ENCODE measurements around the gene NPR2. TPM values are rescaled to one million over a fixed set of nuclear protein-coding genes. Genes with fewer than 3 reads are reported as not detected.

NPR2 gene
- total RNA-seq, 1 experiment from 2014 or later = 12.5 TPM

DNA sequence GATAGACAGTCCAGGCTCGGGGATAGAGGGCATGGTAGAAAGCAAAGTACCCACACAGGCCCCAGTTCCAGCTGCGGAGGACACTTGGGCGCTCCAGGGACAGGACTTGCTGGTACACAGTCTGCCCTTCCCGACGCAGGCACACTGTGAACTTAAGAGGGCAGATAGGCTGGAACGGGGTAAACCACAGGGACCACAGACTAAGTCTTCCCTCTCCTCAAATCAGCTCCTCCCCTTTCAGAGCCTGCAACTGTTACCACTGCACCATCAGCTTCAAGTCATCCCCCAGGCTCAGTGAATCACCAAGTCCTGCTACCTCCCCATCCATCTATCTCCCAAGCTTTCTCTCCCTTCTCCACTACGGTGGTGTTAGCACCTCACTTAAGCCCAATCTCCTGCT, 49.7 kb upstream of the NPR2 start:
- H3K4ac ChIP-seq (ENCODE audit: low read depth, low read length) = no peak overlapping the region
- H3K27ac Mint-ChIP-seq = no peak overlapping the region
- H4K8ac ChIP-seq (replicated peaks; ENCODE audit: insufficient read length, low read depth, low read length) = no peak overlapping the region
- no CpG with 5 or more reads among the region's 7 CpGs for WGBS (ENCODE audit: extremely low coverage, insufficient read length, low lambda C conversion rate)
- H4K5ac ChIP-seq (ENCODE audit: insufficient read length, low read depth, low read length) = no peak overlapping the region
- no peak overlapping the region for H2BK20ac ChIP-seq (ENCODE audit: low read depth, low read length, poor library complexity, severe bottlenecking)
- H3K27me3 Mint-ChIP-seq (ENCODE audit: low read depth) = no peaks in the 10 kb centered on the region; the same call in 1 of the 2 replicates
- no peak overlapping the region for H3K27ac ChIP-seq (ENCODE audit: insufficient read length, low read depth, low read length)
- H2BK120ac ChIP-seq (ENCODE audit: low read depth, low read length, poor library complexity, severe bottlenecking) = no peak overlapping the region
- H3K4me3 Mint-ChIP-seq = no peak overlapping the region
- H3K56ac ChIP-seq (ENCODE audit: insufficient read length, low read depth, low read length) = no peak overlapping the region
- no peak overlapping the region for H4K91ac ChIP-seq (ENCODE audit: insufficient read length, low read depth, low read length)
- H3K79me2 ChIP-seq (ENCODE audit: insufficient read depth, low read length) = peaks cover 3% of the 10 kb centered on the region; the same call in 1 of the 2 replicates
- peaks cover 10% of the 10 kb centered on the region in 2 experiments for H3K4me1 Mint-ChIP-seq
- H3K4me2 ChIP-seq (ENCODE audit: insufficient read depth, insufficient read length, low read length) = no peak overlapping the region
- no peaks in the 10 kb centered on the region for H3K9me3 Mint-ChIP-seq
- TF ChIP-seq, protein P1, sequence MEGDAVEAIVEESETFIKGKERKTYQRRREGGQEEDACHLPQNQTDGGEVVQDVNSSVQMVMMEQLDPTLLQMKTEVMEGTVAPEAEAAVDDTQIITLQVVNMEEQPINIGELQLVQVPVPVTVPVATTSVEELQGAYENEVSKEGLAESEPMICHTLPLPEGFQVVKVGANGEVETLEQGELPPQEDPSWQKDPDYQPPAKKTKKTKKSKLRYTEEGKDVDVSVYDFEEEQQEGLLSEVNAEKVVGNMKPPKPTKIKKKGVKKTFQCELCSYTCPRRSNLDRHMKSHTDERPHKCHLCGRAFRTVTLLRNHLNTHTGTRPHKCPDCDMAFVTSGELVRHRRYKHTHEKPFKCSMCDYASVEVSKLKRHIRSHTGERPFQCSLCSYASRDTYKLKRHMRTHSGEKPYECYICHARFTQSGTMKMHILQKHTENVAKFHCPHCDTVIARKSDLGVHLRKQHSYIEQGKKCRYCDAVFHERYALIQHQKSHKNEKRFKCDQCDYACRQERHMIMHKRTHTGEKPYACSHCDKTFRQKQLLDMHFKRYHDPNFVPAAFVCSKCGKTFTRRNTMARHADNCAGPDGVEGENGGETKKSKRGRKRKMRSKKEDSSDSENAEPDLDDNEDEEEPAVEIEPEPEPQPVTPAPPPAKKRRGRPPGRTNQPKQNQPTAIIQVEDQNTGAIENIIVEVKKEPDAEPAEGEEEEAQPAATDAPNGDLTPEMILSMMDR (conservative IDR thresholded peaks at IDR 0.05) = no peak
- no peaks in the 10 kb centered on the region for H3K4me1 ChIP-seq (ENCODE audit: insufficient read depth, low read length)
- H3K9ac ChIP-seq (ENCODE audit: extremely low read depth, insufficient read length, low read length) = no peak overlapping the region
- DNase-seq = no peak
- H3K18ac ChIP-seq (ENCODE audit: insufficient read length, low read depth, low read length) = no peak overlapping the region
- no peaks in the 10 kb centered on the region for H3K27me3 ChIP-seq (ENCODE audit: insufficient read depth, low read length)
- H3K23me2 ChIP-seq (ENCODE audit: insufficient read length, low read depth, low read length, poor library complexity, severe bottlenecking) = peaks cover under 1% of the 10 kb centered on the region
- no peak overlapping the region for H2AK5ac ChIP-seq (ENCODE audit: insufficient read length, low read length)
- no peak overlapping the region for H3K23ac ChIP-seq (ENCODE audit: insufficient read length, low read depth, low read length)
- H3K36me3 Mint-ChIP-seq (ENCODE audit: insufficient read depth in 1 of 3, low read depth in 3 of 3) = peaks cover 46 to 96% (median 90%) of the 10 kb centered on the region in 3 experiments
- no peak overlapping the region for H2AFZ ChIP-seq (ENCODE audit: low read length)
- no peak overlapping the region for H3T11ph ChIP-seq (ENCODE audit: low read length)
- no peak overlapping the region for H2BK15ac ChIP-seq (ENCODE audit: low read depth, low read length)
- H3K79me1 ChIP-seq (ENCODE audit: insufficient read depth, low read depth, low read length, poor library complexity, severe bottlenecking) = peaks cover 3% of the 10 kb centered on the region
- H2BK5ac ChIP-seq (ENCODE audit: insufficient read length, low read length) = no peak overlapping the region
- H4K20me1 ChIP-seq (ENCODE audit: control insufficient read depth, insufficient read depth, insufficient read length) = no peaks in the 10 kb centered on the region
- H3K14ac ChIP-seq (ENCODE audit: insufficient read depth, low read length) = no peak overlapping the region
- no peaks in the 10 kb centered on the region for H3K9me3 ChIP-seq (ENCODE audit: control insufficient read depth, low read depth, low read length)
- H2BK12ac ChIP-seq (ENCODE audit: insufficient read length, low read depth, low read length) = no peak overlapping the region
